Inferior parietal cortex (tissue), 1 donor: Measurements from ENCODE around the gene NGRN.
"Not testable (repeated sequence)": the region's sequence is repeated elsewhere in the genome, so short reads cannot be mapped to it uniquely, and the experiment has no call there.

Experiments used
- DNase-seq: peaks from one replicate; pipeline ENCODE4 v3.0.0-alpha.2; 2016; ENCODE audit errors: extremely low spot score

Gene NGRN

DNA sequence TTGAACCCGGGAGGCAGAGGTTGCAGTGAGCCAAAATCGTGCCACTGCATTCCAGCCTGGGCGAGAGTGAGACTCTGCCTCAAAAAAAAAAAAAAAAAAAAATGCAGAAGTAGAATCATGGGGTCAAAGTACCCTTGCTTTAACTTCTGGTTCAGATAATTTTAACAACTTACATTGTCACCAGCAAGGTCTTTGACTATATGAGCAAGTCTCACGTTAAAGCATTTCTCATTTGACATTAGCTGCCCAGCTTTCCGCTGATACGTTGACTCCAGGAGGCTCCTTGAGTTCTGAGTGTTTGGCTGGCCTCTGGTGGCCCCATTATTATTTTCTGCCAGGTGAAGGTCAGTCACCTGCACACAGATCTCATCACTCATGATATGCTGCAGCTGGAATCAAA lies 16.2 kb downstream of the NGRN start:
- DNase-seq: not testable (repeated sequence)

- no peak for DNase-seq
Measured at GRCh38 chr15:90286678-90287077, 21.2 kb downstream of the NGRN start.

GRCh38 chr15:90287101-90287500 lies 21.6 kb downstream of the NGRN start:
- DNase-seq: no peak

- DNase-seq: no peak
Measured at GRCh38 chr15:90287946-90288345, 22.5 kb downstream of the NGRN start.

DNA sequence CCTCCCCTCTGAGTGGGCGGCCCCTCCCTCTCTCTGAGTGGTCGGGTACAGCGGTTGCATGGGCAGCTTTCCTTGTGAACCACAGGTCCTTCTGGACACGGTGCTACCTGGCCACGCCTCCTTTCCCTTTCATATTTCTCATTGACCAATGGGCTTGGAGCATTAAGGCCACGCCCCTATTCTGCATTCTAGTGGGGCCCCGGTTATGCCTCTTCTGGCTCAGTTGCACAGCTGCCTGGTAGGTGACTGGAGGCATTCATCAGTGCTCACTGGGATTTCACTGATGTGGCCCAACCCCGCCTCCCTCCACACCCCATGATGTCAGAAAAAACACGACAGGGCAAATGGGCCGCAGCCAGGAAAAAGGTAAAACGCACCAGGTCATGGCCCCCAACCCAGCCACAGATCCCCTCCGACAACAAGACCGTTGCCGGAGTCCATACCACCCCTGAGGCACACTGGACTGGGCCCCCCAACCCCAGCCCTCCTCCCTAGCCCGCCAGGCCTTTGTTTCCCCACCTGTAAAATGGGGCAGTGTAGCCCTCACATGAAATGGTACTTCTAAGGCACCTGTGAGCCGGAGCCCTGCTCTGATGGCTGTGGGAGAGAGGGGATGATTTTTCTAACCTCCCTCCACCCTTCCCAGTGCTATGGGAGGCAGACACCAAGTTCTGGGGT lies 26.3 kb downstream of the NGRN start:
- no peak for DNase-seq

- DNase-seq: peak; percentile 67
Measured at GRCh38 chr15:90293040-90293810, 27.8 kb downstream of the NGRN start.

DNA sequence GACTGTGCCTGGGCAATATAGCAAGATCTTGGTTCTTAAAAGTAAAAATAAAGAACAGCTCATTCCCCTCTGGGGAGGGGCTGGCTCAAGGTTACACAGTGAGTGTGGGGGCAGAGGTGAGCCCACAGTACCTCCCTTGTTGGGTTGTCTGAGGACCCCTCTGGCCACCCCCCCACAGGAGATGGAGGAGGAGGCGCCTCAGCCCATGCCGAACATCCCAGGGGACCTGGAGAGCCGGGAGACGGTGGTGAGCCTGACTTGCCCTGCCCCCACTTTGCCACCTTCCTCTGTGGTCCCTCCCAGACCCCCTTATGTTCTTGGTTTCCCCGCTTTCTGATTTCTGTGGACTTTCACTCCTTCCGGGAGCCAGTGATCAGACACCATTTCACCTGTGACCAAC lies 28.7 kb downstream of the NGRN start:
- DNase-seq: no peak

DNA sequence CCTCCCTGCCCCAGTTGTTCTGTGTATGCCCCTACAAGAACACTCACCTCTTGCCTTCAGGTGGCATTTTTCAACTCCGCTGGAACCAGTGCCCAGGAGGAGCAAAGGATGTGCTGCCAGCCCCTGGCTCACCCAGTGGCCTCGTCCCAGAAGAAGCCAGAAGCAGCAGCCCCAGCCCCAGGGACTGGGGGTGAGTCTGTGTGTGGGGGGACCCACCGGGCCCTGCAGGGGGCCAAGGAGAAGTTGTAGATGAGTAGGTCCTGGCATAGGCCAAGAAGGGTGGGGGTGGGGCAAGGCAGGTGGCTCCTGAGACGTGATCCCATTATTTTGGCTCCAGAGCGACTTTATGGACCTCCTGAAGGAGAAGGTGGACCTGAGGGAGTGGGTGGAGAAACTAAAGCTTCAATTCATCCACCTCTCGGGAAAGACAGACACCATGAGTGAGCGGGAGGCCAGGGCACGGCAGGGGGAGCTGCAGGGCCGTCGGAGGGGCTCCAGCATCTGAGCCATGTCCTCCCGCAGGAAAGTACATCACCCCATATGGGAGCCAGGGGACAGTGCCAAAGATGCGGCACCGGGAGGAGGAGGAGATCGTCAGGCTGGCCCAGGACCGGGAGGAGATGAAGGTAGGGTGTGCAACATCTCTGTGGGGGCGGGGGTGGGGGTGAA lies 29.3 kb downstream of the NGRN start:
- no peak for DNase-seq

GRCh38 chr15:90295270-90295648 lies 29.8 kb downstream of the NGRN start:
- no peak for DNase-seq

DNA sequence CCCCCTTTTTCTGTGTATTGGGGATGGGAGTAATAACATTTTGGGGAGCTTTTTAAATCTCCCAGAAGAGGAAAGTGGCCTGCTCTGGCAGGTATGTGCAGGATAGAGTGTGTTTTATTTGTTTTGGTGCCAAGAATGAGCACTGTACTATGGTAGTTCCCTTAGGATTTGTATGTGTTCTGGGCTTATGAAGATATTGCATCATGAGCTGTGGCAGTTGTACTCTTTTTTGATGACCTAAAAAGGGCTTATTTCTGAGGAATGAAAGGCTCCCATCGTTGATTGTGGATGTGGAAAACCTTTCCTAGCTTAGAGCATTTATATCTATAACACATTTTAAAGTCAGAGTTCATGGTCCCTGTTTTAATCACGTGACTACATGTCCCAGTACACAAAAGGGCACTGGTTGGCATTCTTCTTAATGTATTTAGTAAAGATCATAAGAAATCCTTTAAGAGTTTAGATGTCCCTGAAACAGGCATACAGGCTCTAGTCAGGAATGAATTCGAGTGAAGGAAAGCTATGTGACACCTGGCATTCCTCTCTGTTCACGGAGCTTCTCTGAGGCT lies 30.9 kb downstream of the NGRN start:
- DNase-seq: not testable (repeated sequence)

DNA sequence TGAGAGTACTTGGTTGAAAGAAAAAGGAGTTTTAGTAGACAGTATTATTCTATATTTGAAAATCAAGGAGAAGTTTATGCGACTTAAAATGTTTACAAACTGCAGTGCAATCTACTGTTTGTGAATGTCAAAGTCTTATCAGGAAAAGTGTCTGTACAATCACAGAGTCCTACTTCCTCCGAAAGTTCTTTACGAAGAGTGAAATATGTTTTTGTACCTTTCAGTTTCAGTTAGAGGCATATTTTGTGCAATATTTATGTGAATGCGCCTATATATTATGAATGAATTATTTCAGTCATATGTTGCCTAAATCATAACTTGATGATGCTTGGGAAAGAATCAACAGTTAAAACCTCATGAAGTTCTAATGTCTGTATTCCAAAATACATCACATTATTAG lies 31.5 kb downstream of the NGRN start:
- no peak for DNase-seq

GRCh38 chr15:90300541-90300940 lies 35.1 kb downstream of the NGRN start:
- DNase-seq: no peak

DNA sequence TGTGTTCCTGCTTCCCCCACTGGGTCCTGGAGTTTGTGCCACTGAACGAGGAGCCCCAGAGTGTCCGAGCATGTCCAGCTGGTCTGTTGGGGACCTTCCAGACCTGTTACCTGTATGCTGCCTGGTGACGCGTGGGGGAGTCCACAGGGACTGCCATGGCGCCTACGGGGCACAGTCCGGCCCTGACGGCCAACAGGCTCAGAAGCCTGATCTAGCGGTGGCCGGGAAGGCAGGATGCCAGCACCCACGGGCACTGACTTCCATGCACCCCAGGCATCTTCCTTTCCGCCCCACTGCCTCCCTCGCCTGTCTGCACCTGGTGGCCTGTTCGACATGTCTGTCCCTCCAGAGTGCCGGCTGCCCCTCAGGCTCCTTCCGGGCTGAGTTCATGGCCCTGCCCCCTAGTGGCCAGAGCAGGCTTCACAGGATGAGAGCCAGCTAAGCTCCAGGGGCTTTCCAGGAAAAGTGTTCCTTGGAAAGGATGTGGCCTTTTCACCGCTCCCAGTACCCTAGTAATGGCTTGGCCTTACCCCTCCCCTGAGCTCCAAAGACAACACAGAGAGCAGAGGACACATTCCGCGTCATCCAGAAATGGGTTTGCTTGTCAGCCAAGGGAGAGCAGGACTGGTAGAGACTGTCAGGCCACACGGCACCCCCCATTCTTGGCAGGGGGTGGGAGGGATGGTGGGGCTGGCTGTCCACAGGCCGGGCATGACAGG lies 35.7 kb downstream of the NGRN start:
- peak; percentile 44 for DNase-seq

- peak; percentile 29 for DNase-seq
Measured at GRCh38 chr15:90301707-90302300, 36.3 kb downstream of the NGRN start.

DNA sequence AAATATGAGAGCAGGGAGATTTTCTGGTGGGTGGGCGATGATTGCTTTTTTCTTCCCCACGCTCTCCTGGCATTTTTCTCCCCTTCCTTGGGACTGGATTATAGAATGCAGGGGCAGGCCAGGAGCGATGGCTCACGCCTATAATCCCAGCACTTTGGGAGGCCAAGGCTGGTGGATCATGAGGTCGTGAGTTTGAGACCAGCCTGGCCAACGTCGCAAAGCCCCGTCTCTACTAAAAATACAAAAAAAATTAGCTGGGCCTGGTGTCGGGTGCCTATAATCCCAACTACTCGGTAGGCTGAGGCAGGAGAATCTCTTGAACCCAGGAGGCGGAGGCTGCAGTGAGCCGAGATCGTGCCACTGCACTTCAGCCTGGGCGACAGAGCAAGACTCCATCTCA lies 39.9 kb downstream of the NGRN start:
- not testable (repeated sequence) for DNase-seq

DNA sequence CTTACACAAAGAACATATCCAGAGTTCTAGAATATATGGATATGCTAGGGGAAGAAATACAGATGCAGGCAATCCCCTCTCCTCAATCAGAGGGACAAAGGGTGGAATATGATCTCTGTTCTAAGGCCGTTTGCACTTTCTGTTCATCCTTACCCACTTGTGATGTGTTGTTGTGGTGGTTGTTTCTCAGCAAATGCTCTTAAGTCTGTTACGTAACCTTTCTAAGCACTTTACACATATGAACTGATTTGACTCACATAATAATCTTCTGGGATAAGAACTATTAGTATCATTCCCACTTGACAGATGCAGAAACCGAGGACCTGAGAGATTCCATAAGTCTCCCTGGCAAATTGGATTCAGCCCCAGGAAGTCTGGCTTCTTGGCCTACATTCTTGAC lies 40.5 kb downstream of the NGRN start:
- DNase-seq: no peak

- no peak for DNase-seq
Measured at GRCh38 chr15:90306560-90306959, 41.1 kb downstream of the NGRN start.

DNA sequence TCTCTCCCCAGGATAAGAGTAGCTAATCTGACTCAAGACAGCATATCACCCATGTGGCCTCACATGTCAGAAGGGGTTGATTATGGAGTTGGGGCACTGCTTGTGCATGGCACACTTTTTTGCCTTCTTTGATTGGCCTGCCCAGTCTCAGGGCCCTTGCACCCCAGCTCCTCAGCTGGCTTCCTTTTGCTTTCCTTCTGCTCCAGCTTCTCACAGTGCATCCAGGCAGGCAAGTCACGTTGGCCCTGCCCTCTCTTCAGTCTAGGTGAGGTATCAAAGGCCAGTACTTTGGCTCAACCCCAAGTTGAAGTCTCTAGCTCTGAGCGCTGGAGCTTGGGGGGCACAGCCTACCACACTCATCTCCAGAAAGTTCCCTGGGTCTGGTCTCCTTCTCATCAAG lies 42.2 kb downstream of the NGRN start:
- no peak for DNase-seq

- no peak for DNase-seq
Measured at GRCh38 chr15:90309020-90309419, 43.5 kb downstream of the NGRN start.

GRCh38 chr15:90315278-90315982 lies 50.0 kb downstream of the NGRN start:
- no peak for DNase-seq

DNA sequence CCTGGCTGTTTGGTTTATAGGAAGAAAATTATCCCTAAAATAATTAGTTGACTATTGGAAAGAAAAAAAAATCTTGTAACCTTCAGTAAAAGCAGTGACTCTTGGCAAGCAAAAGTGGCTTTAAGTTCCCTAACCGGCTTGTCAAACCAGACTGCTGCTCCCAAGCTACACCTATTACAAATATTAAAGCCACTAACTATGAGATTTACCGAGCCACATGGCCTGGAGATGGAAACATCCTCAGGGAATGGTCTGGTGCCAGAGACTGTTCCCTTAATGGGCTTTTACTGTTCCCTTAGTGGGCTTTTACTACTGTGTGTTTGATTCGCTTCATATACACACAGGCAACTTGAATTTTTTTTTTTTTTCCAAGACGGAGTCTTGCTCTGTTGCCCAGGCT lies 50.7 kb downstream of the NGRN start:
- no peak for DNase-seq
